NCI-H226 (cell line): Measurements from ENCODE around the gene TSC22D4.
A peak's percentile ranks its signal among the peaks of the same experiment; 100 is the strongest.

ENCODE experiments used
- DNase-seq: peaks from one replicate; pipeline ENCODE4 v3.0.0-alpha.2; 2015

TSC22D4 gene

GRCh38 chr7:100492738-100493475, 13.9 kb upstream of the TSC22D4 start:
- no peak for DNase-seq

DNA sequence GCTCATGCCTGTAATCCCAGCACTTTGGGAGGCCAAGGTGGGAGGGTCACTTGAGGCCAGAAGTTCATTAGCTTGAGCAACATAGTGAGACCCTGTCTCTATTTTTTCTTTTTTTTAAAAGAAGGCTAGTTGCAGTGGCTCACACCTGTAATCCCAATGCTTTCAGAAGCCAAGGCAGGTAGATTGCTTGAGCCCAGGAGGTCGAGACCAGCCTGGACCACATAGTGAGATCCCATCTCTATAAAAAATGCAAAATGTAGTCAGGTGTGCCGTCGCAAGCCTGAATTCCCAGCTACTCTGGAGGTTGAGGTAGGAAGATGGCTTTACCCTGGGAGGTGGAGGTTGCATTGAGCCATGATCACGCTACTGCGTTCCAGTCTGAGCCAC, 12.2 kb upstream of the TSC22D4 start:
- no peak for DNase-seq

- DNase-seq, result no peak
Observed at GRCh38 chr7:100490483-100491191, 11.6 kb upstream of the TSC22D4 start.

DNA sequence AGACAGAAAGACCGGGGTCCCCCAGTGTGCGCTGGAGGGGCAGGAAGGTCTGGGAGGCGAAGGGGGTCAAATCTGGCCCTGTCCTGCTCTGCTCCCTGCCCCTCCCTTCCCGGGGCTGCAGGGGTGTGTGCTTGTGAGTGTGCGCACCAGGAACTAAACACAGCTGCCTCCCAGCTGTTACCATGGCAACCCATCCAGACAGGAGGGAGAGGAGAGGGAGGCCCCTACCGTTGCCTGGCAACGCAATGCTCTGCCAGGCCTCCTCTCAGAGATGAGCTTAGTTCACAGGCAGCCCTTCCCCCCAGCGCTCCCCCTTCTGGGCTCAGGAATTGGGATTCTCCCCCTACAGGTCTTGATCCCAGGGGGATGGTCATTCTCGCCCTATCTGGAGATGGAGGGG, 10.8 kb upstream of the TSC22D4 start:
- peak; percentile 81 for DNase-seq

DNA sequence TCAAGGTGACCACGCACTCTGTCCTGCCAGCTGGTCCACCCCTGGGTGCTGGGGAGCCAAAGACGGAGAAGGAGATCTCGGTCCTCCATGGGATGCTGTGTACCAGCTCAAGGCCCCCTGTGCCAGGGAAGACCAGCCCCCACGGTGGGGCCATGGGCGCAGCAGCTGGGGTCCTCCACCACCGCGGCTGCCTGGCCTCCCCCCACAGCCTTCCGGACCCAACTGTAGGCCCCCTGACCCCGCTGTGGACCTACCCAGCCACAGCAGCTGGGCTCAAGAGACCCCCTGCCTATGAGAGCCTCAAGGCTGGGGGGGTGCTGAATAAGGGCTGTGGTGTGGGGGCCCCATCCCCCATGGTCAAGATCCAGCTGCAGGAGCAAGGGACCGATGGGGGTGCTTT, 10.1 kb upstream of the TSC22D4 start:
- no peak for DNase-seq

- DNase-seq, result no peak
Observed at GRCh38 chr7:100488333-100489095, 9.5 kb upstream of the TSC22D4 start.

DNA sequence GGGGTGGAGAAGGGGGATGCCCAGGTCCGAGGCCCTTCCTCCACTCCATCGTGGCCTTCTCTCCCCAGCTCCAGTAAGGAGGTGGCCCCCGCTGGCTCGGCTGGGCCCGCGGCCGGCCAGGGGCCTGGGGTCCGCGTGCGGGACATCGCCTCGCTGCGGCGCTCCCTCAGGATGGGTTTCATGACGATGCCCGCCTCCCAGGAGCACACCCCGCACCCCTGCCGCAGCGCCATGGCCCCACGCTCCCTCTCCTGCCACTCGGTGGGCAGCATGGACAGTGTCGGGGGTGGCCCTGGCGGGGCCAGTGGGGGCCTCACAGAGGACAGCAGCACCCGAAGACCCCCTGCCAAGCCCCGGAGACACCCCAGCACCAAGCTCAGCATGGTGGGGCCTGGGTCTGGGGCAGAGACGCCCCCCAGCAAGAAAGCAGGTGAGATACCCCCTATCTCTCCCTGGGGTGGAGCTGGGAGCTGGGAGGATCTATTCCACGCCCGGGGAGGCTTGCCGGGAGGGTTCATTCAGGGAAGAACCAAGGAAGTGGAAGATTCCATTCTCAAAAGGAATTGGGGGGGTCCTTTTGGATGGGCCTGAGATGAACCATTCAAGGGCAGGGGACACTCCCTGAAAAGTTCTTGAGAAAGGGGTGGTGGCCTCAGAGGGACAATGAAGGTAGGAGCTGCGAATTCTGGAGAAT, 7.9 kb upstream of the TSC22D4 start:
- peak; percentile 38 for DNase-seq

- no peak for DNase-seq
Observed at GRCh38 chr7:100486111-100486636, 7.2 kb upstream of the TSC22D4 start.

- peak; percentile 34 for DNase-seq
Observed at GRCh38 chr7:100485471-100485876, 6.5 kb upstream of the TSC22D4 start.

GRCh38 chr7:100484673-100485045, 5.6 kb upstream of the TSC22D4 start:
- DNase-seq, result no peak

DNA sequence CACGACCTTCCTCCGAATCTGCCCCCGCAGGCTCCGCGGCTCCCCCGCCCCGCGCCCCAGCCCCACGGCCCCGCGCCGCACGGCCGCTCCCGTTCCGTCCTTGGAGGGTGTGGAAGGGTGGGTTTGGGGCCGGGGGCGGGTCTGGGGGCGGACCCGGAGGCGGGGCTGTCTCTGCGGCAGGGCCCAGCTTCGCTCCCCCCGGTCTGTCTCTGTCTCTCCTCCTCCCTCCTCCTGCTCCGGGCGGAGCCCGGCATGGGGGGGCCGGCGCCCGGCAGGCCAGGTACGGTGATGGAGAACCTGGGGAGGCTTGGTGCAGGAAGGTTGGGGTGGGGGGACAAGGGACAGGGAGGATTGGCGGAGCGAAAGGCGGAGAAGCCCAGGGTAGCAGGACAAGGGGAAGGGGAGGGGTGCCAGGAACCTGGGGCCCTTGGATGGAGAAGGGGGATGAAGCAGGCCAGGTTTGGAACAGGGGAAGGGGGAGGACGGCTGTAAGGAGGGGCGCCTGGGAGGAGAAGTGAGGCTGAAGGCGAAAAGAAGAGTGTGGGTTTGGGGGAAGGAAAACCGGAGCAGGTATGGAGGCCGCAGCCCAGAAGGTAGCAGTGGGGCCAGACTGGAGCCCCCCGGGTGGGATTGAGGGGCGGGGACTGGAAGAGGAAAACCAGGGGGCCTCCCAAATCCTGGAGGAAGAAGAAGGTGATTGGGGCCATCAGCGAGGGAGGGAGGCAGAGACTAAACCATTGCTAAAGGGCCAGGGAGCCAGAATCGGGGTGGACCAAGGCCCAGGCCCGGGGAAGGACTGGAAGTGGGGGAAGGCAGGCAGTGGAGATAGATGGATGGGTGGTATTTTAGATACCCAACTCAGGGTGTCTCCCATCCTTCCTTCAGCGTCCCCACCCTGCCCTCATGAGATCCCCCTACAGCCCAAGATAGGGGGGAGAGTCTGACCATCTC, 5.0 kb upstream of the TSC22D4 start, which contains the start of gene NYAP1:
Gene NYAP1 (plus strand): TSS at position 206 of the 951 bp plus-strand sequence. CDS start 1,385 bp downstream, outside the sequence.
- DNase-seq, result peak; percentile 52

DNA sequence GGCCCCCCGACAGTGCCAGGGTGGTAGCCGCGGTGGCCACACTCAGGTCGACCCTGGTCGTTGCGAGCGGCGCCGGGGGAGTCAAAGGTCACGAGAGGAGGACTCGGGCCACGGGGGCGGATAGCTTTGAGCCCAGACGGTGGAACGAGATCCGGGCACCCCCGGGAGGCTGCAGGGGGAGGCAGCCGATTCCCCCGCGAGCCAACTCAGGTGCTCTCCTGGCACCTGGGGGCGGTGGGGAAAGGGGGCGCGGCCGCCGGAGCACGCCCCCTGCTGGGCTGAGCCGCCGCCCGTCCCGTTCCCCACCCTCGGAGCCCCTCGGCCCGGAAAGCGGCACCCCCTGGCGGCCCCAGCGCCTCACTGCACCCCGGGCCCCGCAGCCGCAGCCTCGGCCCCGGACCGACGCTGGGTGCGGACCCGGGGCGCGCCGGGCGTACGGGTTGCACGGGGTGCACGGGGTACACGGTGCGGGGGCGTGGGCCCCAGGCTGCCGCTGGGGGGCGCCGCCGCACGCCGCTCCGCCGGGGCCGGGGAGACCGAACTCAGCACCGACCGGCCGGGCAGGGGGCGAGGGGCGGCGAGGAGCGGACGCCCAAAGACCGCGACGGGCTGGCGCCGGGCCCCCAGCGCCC, 4.2 kb upstream of the TSC22D4 start:
- peak; percentile 59 for DNase-seq

DNA sequence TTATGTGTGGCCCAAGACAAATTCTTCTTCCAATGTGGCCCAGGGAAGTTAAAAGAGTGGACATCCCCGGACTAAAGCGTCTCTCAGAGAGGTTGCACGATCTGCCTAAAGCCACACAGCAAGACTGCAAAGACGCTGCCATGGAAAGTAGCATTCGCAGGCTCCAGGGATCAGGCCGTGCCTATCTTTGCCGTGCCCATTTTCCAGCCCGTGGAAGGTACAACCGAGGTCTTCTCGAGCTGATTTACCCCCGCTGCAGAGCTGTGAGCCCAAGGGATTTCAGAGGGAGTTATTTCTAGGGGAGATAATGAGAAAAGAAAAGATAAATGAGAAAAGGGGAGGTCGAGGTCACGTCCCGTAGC, 3.7 kb upstream of the TSC22D4 start:
- no peak for DNase-seq

DNA sequence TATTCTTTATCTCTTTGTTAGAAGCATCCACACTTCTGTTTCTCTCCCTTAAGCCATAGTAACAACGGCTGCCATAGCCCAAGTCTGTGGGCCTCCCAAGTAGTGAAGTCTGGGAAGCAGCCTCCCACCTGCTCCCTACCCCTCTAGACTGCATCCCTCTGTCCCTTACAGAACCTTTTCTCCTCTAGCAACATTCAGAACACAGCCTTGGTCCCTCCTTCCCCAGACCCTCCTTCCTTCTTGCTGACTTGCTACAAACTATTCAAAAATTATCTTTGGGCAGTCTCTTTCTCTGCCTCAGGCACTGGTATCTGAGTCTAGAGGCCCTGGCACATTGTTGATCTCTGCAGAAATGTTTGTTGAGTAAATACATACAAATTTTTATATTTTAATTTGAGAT, 2.5 kb upstream of the TSC22D4 start:
- DNase-seq, result no peak

- no peak for DNase-seq
Observed at GRCh38 chr7:100477871-100478267, 1.1 kb downstream of the TSC22D4 start.

- no peak for DNase-seq
Observed at GRCh38 chr7:100476903-100477870, 1.8 kb downstream of the TSC22D4 start.

- DNase-seq, result no peak
Observed at GRCh38 chr7:100476101-100476780, 2.8 kb downstream of the TSC22D4 start.

- DNase-seq, result no peak
Observed at GRCh38 chr7:100475549-100475948, 3.5 kb downstream of the TSC22D4 start.

- peak; percentile 75 for DNase-seq
Observed at GRCh38 chr7:100472854-100473499, 6.0 kb downstream of the TSC22D4 start.
